ENCODE measurements around the gene NFKBIE.
"Not testable (repeated sequence)": the region's sequence is repeated elsewhere in the genome, so short reads cannot be mapped to it uniquely, and the experiment has no call there.

Gene NFKBIE, protein sequence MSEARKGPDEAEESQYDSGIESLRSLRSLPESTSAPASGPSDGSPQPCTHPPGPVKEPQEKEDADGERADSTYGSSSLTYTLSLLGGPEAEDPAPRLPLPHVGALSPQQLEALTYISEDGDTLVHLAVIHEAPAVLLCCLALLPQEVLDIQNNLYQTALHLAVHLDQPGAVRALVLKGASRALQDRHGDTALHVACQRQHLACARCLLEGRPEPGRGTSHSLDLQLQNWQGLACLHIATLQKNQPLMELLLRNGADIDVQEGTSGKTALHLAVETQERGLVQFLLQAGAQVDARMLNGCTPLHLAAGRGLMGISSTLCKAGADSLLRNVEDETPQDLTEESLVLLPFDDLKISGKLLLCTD

DNA sequence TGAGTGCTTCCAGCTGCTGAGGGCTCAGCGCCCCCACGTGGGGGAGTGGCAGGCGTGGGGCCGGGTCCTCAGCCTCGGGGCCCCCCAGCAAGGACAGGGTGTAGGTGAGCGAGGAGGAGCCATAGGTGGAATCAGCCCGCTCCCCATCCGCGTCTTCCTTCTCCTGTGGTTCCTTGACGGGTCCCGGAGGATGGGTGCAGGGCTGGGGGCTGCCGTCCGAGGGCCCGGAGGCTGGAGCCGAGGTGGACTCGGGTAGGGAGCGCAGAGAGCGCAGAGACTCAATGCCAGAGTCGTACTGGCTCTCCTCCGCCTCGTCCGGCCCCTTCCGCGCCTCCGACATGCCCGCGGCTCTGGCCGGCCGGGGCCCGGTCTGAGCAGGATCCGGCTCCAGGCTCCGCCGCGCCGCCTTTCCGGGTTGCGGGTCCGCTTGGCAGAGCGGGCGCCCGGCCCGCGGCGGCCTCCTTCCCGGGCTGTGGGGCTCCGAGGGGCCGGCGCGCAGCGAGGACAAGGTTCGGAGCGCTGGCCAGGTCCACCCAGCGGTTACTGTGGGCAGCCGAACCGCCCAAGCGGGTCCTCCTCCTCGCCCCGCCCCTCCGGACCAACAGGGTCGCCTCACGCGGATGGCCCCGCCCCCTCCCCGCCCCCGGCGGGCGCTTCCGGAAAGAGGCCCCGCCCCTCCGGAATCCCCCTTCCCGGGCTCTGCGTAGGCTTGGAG is at the start of gene NFKBIE:
Gene NFKBIE, minus strand, starts transcription at position 545 of the 715 bp plus-strand sequence. Its CDS starts 205 bp downstream, at position 340.
- peak; percentile 84 for DNase-seq (ENCODE audit: low read depth)

GRCh38 chr6:44314657-44315056 is 49.3 kb upstream of the NFKBIE start:
- not testable (repeated sequence) for DNase-seq (ENCODE audit: low read depth)

DNA sequence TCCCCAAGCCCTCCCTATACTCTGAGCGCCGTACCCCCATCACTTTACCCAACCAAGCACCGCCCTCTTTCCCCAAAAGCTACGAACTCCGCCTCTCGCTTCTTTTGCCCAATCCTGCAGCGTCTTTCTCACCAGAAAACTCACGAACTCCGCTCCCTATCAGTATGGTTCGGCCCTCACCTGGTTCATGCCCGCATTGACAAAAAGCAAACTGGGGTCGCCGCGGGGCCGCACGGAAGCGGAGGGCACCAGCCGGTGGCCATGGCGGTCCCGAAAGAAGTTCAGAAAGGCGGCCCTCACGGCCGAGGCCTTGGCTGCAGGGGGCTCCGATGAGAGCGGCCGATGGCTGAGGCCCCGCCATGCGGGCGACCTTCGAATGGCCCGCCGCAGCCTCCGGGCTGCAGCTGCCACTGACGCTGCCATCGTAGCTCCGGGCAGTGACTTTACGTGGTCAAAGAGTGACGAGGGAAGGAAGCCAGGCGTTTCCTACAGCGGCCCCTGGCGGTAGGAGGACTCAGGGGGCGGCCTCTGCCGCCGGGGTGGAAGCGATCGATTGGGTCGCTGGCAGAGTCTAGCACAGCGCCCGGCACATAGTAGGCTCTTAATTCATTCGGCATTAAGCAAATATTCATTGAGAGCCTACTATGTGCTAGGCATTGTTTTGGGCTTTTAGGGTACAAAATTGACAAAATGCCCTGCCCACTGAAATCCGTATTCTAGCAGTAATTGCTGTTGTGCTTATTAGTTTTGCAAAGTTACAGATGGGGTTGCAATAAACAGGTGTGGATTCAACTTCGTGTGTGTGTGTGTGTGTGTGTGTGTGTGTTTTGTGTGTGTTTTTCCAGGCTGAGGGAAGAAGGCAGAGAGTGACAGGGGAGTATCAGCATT is 47.8 kb upstream of the NFKBIE start, which contains the start of gene AARS2:
Gene AARS2, minus strand, starts transcription at position 447 of the 888 bp plus-strand sequence. Its CDS starts 24 bp downstream, at position 423.
- peak; percentile 71 for DNase-seq (ENCODE audit: low read depth)

DNA sequence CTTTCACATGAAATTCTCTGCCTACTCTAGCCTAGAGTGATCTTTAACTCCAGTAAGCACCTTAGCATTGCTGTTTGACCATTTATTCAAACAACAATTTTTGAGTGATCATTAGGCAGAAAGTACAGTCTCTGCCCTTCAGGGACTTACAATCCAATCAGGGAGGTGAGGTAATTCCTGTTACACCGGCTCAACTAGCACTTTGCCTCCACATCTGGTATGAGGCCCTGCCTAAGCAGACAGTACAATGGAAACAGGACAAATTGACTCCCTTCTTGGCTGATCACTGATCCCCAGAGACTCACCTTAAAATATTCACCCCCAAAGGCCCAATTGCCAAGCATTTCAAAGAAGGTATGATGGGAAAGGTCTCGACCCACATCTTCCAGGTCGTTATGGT is 46.4 kb upstream of the NFKBIE start:
- DNase-seq (ENCODE audit: low read depth): no peak

DNA sequence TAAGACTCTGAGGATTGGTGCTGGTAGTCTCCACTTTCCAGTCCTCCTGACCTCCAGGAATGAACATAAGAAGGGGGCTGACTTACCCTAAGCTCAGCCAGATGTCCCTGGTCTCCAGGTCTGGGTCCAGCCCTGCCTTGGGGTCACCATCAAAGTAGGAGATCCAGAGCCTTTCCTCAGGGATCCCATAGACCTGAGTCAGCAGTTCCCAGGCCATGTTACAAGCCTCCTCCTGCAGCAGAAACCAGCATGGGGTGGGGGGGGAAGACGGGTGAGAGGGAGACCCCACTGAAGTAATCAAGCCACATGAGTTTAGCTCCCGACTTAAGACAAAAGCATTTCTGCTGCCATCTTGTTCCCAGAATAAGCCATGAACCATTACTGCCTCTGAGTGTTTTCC is 46.0 kb upstream of the NFKBIE start:
- DNase-seq (ENCODE audit: low read depth): no peak

GRCh38 chr6:44310241-44310640 is 44.9 kb upstream of the NFKBIE start:
- DNase-seq (ENCODE audit: low read depth): no peak

DNA sequence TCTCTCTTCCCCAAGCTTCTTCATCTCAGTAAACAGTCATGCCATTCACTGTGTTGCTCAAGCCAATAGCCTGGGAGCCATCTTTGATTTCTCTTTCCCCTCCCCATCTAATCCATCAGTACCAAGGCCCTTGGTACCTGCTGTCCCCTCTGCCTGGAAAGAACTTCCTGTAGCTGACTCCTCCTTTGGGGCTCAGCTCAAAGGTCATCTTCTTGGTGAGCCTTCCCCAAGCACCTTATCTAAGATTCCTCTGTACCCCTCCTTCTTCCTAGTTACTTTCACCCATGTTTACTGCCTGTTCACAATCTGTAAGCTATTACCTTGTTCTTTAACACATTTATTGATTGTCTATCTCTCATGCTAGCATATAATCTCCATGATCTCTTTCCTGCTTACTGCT is 44.3 kb upstream of the NFKBIE start:
- no peak for DNase-seq (ENCODE audit: low read depth)

- DNase-seq (ENCODE audit: low read depth): peak; percentile 35
Observed at GRCh38 chr6:44309092-44309491, 43.7 kb upstream of the NFKBIE start.

DNA sequence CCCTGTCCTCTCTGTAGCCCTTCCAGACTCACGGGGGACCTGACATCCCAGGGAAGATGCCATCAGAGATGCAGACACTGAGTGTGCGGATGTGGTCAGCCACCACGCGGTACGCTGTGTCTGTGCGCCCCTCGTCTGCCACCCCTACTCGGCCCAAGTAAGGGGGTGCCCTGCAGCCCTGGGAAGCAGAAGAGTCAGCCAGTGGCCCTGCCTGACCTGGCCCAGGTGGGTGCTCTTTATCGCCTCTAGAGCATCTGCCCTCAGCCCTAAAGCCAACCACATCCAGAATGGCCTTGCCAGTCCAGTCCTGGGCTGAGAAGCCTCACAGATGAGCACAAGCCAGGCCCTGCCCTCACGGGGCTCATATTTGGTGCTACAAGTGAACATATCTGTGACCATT is 41.9 kb upstream of the NFKBIE start:
- no peak for DNase-seq (ENCODE audit: low read depth)

DNA sequence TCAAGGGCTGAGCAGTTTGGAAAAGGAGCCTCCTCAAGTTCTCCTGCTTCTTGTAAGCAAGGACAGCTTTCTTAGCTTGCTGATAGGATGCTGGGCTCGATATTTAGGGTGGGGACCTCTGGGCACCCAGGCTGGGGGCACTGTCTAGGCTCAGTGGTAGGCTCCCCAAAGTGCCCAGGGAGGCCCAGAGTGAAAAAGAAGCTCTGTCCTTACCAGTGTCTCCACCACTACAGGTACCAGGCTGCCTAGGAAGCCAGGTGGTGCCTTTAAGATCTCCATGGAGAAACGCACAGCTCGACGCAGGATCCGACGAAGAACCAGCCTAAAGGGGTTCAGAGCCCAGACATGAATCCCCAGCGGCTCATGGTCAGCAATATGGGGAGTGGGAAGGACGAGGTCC is 41.4 kb upstream of the NFKBIE start:
- DNase-seq (ENCODE audit: low read depth): no peak

DNA sequence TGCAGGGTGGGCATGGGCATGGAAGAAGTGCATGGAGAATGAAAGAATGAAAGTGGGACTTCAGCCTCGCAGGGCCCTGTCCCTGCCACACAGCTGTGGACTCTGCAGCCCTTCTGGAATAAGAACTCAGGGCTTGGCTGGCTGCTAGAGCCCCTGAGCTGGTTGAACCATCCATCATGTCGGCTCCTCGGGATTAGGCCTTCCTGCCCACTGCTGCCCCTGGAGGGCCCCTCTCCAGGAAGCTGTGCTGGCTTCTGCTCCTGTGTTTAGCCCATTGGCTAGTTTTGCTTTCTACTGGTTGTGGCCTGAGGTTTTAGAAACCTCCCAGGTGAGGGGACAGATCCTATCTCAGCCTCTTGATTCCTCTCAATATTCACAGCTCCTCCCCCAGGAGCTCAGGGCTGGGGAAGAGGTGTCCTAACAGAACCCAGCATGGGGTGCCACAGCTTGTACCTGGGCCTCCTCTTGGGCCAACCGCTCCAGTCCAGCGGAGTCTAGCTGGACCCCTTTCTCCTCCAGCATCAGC is 39.9 kb upstream of the NFKBIE start:
- no peak for DNase-seq (ENCODE audit: low read depth)

DNA sequence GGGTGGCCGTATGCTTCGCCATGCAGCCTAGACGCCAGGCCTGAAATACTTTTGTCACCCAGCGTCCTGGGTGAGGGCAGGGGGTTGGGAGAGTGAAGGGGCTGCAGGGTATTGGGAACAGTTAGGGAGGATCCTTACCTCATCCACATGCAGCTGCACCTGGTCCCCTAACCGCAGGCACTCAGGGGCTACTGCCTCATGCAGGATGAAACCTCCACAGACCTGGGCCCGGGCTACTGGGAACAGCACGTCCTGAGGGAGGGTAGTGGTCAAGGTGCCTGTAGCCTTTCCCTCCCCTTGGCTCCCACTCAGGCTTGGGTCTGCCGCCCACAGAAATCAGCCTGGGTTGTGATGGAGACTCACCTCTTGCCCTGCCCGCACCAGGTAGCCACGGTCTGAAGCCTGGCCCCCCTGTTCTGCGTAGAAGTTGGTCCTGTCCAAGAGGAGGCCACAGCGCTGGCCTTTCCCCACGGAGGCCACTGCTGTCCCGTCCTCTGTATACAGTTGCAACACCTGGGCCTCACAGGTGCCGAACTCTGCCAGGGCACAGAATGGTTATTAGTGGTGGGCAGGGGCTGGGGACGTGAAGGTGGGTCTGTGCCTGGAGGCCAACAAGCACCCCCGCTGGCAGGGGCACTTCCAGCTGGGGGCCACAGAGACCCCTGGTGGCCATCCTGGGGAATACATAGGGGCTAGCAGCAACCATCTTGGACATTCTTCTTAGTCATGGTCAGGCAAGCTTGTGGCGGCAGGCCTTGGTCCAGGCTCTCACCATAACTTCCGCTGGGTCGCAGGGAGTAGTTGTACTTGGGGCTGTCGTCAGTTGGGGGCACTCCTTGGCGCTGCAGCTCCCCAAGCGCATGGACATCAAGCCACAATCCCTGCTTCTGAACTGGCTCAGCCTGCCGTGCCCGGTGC is 39.2 kb upstream of the NFKBIE start:
- peak; percentile 16 for DNase-seq (ENCODE audit: low read depth)

DNA sequence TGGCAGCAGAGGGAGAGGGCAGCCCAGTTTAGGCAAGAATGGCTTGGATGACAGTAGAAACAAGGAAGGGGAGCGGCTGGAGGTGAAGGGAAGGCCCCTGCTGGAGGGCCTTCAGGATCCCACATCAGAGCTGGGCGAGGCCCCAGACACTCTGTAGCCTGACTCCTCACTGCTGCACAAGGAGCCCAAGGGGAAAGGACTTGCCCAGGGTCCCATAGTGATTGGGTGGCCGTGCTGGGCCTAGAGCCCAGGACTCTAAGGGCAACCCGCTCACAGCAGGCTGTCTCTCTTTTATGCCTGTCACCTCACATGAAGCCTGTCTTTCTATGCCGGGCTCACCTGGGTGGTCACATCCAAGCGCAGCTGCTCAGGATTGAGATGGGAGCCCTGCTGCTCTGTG is 38.5 kb upstream of the NFKBIE start:
- no peak for DNase-seq (ENCODE audit: low read depth)

DNA sequence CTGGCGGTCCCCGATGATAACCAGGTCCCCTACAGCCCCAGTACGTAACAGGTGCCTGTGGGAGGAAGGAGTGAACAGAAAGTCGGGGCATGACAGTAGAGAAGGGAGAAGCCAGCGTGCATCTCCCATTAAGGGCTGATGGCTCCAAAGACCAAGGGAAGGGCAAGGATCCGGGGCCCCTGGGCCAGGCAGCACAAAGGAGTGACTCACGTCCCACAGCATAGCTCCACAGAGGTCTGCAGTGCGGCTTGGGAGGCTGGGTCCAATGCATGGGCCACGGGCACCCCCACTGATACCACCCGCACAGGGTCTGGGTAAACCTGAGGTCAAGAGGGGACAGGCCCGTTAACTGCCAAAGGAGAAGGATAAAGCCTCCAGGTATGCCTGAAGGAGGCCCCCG is 37.5 kb upstream of the NFKBIE start:
- no peak for DNase-seq (ENCODE audit: low read depth)

DNA sequence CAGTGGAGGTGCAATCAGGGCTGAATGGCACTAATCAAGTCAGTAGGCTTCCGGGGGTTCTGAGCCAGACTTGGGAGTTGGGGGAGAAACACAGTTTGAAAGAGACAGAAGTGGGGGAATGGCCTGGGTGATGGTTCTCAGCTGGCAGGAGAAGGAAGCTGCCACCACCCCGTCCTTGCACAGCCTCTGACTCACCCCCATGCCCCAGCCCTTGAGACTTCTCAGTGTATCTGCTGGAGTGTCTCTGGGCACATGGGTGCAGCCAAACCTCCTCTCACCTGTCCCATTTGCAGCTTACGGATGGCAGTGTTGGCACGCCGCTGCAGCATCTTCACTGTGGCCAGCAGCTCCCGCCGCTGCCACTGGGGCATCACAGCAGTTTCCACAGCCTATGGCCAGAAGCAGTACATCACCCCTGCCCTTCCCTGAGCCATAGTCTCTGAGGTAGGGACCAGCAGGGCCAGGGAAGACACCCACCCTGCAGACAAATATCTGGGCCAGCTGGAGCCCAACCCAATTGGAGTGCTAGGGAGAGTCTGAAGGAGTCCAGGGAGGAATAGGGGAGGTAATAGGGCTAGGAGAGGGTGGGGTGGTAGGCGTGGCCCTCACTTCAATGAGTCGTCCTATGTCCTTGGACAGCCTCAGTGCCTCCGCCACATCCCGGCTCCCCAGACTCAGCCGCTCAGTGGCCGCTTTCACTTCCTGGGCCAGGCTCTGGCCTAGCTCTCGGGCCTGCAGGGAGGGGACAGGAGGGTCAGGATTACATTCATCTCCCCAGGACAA is 36.6 kb upstream of the NFKBIE start:
- DNase-seq (ENCODE audit: low read depth): no peak

DNA sequence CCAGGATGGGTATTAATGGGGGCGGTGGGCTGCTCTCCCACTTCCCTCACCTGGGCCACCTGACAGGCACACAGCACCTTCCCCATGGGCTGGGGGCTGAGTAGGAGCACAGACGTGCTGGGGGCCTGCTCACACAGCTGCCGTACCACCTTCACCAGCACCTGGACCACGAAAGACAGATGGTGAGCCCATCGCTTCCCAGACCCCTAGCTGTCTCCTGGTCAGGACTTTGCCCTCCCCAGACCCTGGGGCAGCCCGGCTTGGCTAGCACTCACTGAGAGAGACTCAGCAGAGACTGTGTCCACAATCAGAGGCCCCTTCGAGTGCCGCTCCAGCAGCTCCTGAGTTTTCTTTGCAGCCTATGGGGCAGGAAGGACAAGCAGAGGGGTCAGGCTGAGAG is 35.8 kb upstream of the NFKBIE start:
- DNase-seq (ENCODE audit: low read depth): no peak

- DNase-seq (ENCODE audit: low read depth): no peak
Observed at GRCh38 chr6:44300292-44300823, 35.0 kb upstream of the NFKBIE start.

- DNase-seq (ENCODE audit: low read depth): no peak
Observed at GRCh38 chr6:44298864-44299263, 33.5 kb upstream of the NFKBIE start.

DNA sequence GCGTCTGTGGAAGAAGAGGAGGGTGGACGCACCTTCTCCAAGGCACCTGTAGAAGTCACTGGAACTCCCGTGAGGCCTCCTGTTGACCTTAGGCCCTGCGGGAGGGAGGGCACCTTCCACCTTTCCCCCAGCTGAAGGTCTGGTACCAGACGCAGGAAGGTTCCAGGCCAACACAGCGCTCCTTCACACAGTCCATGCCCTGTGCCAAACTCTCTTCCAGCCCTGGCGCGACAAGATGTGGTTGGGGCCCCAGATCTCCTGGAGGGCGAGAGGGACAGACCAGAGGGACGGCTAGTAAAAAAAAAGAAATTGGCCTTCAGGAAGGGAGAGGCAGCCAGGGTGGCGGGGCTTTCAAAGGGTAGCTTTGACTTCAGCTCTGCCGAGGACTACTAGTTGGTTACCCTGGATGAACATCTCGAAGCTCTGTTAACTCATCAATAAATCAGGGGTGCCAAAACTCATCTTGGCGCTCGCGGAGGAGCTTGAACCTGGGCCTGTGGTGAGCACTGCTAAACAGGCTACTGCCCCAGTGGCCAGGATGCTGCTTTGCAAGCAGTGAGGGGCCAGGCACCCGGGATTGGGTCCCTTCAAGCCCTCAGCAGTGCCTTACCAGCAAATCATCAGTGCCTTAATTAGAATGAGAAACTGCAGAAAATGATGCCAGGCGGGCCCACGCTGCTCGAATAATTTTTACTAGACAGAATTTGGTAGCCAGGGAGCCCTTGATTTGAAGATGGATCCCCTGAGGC is 32.9 kb upstream of the NFKBIE start:
- DNase-seq (ENCODE audit: low read depth): no peak
